SU-DHL-6 (cell line): ENCODE data around the gene PDE4B.
A peak's percentile ranks its signal among the peaks of the same experiment; 100 is the strongest.

ENCODE experiments used
- H2AFZ ChIP-seq: fragments of 200-600 bp; sonication (generic); 2 replicates; pipeline ENCODE4 v1.6.1; 2014; ENCODE audit warnings: low read depth, mild to moderate bottlenecking, moderate library complexity, mixed read lengths, antibody characterized with exemption, low read length; ENCODE audit not compliant: severe bottlenecking
- H3F3A ChIP-seq: fragments of 200-600 bp; shearing (Covaris generic); 2 replicates; pipeline ENCODE4 v1.6.0; 2016; ENCODE audit warnings: antibody characterized with exemption, mild to moderate bottlenecking; ENCODE audit not compliant: insufficient read depth
- H3K27ac ChIP-seq: fragments of 200-600 bp; sonication (generic); 2 replicates; pipeline ENCODE4 v1.5.1; 2016; ENCODE audit warnings: low read depth, mild to moderate bottlenecking, low read length, moderate library complexity, mixed read lengths
- H3K27me3 ChIP-seq: fragments of 200-600 bp; sonication (generic), shearing (Covaris generic); 2 replicates; pipeline ENCODE4 v1.6.0; 2014; ENCODE audit warnings: mild to moderate bottlenecking, low read length
- H3K36me3 ChIP-seq: fragments of 200-600 bp; sonication (generic); 2 replicates; pipeline ENCODE4 v1.6.1; 2014; ENCODE audit warnings: mild to moderate bottlenecking, low read length, mixed read lengths
- H3K4me2 ChIP-seq: fragments of 300-600, 200-600 bp; shearing (Covaris generic), sonication (generic); 2 replicates; pipeline ENCODE4 v1.6.0; 2014; ENCODE audit warnings: low read length, low read depth, mild to moderate bottlenecking; ENCODE audit not compliant: poor library complexity, severe bottlenecking
- H3K4me3 ChIP-seq: fragments of 200-600 bp; sonication (generic); 2 replicates; pipeline ENCODE4 v1.5.1; 2014; ENCODE audit warnings: antibody characterized with exemption, low read length, mild to moderate bottlenecking, mixed read lengths; ENCODE audit not compliant: insufficient read depth, poor library complexity, severe bottlenecking
- H3K79me2 ChIP-seq: fragments of 200-600 bp; sonication (generic); 2 replicates; pipeline ENCODE4 v1.6.1; 2014; ENCODE audit warnings: mild to moderate bottlenecking, low read length, moderate library complexity; ENCODE audit not compliant: insufficient read depth
- H3K9ac ChIP-seq: fragments of 200-600 bp; sonication (generic); 2 replicates; pipeline ENCODE4 v1.7.0; 2014; ENCODE audit warnings: mild to moderate bottlenecking, low read length
- H3K9me2 ChIP-seq: fragments of 200-600 bp; sonication (generic); replicated peaks from 2 replicates; pipeline ENCODE4 v1.6.1; 2014; ENCODE audit warnings: low read length; ENCODE audit not compliant: insufficient read depth
- H3K9me3 ChIP-seq: fragments of 200-600 bp; sonication (generic); 2 replicates; pipeline ENCODE4 v1.6.1; 2014; ENCODE audit warnings: low read length, mixed read lengths; ENCODE audit not compliant: insufficient read depth
- H4K20me1 ChIP-seq: fragments of 200-600 bp; sonication (generic); 2 replicates; pipeline ENCODE4 v1.6.1; 2014; ENCODE audit warnings: low read depth, mild to moderate bottlenecking, antibody characterized with exemption, low read length, moderate library complexity, mixed read lengths
- EZH2phosphoT487 ChIP-seq: fragments of 200-600 bp; sonication (generic), shearing (Covaris generic); conservative IDR thresholded peaks from 2 replicates; pipeline ENCODE4 v1.6.1; 2018; ENCODE audit warnings: mild to moderate bottlenecking, antibody characterized with exemption, low read length, moderate library complexity, mixed read lengths
- TF ChIP-seq, protein P1 (sequence below): fragments of 200-600 bp; sonication (generic); IDR thresholded peaks from one replicate; pipeline ENCODE4 v1.5.1; 2017; ENCODE audit warnings: antibody characterized with exemption, mild to moderate bottlenecking, low read length, moderate library complexity; ENCODE audit not compliant: insufficient read depth, poor library complexity, severe bottlenecking

Gene PDE4B

DNA sequence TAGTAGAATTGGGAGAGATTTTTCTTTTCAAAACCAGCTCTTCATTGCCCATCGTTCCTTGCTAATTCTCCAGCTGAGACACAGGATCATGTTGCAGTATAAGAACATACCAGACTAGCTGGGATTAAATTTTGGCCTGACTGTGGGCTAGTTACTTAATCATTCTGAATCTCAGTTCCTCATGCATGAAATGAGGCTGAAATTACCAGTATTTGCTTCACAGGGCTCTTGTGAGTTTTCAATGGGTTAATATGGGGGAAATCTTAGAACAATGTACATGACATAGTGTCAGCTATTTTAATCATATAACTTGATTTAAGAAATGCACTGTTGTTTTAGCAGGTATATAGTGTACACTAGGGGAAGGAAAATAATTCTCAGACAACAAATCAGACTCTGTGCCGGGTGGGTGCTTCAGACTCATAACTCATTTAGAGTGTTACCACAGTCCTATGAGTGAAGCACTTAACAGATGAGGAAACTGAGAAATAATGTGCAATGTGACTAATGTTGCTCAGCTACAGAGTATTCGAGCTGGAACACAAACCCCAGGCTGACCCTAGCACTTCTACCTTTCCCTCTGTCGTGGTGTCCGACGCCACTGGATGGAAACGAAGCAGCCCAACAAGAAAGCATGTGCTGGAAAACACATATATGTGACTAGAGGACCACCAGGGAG is 603.7 kb downstream of the PDE4B start:
- Histone ChIP-seq H3F3A (peaks cover 5% of the 10 kb centered on the region; the same call in 1 of the 2 replicates), H3K4me2 (peak overlapping the region; percentile 20), H2AFZ (no peak overlapping the region), H3K27ac (peak overlapping the region; percentile 43), H3K9ac (0 out of 2 replicates have a peak overlapping the region, but pooled peaks have one; percentile 5), H3K9me3 (no peaks in the 10 kb centered on the region), H3K27me3 (no peaks in the 10 kb centered on the region), H3K36me3 (no peaks in the 10 kb centered on the region), H3K9me2 (no peaks in the 10 kb centered on the region), H3K4me3 (no peak overlapping the region), H3K79me2 (no peaks in the 10 kb centered on the region), H4K20me1 (no peaks in the 10 kb centered on the region)
- no peak for TF ChIP-seq EZH2phosphoT487
- TF ChIP-seq, protein P1, sequence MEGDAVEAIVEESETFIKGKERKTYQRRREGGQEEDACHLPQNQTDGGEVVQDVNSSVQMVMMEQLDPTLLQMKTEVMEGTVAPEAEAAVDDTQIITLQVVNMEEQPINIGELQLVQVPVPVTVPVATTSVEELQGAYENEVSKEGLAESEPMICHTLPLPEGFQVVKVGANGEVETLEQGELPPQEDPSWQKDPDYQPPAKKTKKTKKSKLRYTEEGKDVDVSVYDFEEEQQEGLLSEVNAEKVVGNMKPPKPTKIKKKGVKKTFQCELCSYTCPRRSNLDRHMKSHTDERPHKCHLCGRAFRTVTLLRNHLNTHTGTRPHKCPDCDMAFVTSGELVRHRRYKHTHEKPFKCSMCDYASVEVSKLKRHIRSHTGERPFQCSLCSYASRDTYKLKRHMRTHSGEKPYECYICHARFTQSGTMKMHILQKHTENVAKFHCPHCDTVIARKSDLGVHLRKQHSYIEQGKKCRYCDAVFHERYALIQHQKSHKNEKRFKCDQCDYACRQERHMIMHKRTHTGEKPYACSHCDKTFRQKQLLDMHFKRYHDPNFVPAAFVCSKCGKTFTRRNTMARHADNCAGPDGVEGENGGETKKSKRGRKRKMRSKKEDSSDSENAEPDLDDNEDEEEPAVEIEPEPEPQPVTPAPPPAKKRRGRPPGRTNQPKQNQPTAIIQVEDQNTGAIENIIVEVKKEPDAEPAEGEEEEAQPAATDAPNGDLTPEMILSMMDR, result no peak

DNA sequence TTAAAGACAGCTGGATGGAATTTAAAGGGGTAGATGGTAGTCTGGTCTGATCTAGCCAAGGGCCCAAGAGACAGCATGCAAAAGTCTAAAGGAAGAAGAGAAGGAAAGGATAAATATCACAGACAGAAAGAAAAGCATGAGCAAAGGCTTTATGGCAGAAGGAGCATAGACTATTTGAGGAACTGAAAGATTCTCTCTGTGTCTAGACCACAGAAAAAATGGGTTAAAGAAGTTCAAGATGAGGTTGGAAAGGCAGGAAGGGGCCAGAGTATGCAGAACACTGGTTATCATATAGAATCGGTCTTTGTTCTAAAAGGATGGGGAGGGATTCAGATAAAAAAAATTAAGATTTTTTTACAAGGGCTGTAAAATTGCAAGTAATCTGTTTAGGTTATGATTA is 604.5 kb downstream of the PDE4B start:
- H3K9ac ChIP-seq, result 0 out of 2 replicates have a peak overlapping the region, but pooled peaks have one; percentile 5
- peak overlapping the region; percentile 43 for H3K27ac ChIP-seq

DNA sequence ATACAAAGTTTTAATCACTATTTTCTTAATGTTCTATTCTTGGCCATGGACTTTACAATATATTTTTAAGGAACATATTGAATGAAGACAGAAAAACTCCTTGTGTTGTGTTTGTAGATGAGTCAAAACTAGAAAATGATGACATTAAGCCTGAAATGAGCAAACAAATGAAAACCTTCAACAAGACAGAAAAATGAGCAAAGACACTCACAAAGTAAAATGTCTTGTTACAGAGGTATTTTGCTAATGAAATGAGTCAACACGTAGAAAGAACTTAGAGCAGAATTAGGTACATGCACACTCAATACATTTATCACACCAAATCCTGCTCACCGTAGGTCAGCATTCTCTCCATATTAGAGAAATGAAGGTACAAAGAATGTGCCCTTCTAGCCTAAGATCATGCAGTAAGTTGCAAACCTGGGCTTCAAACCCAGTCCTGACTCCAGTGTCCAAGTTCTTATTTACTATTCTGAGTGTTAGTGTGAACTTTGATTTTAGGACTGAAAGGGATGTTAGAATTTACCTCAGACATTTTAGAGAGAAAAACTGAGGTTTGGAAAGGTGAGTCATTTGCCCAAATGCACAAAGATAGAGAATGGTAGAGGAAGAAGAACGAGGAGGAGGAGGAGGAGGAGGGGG is 607.3 kb downstream of the PDE4B start:
- Histone ChIP-seq H3K9ac (no peak overlapping the region), H3K9me2 (no peaks in the 10 kb centered on the region), H3K27me3 (no peaks in the 10 kb centered on the region), H3K36me3 (no peaks in the 10 kb centered on the region), H3K4me2 (peak overlapping the region; percentile 3), H3K9me3 (no peaks in the 10 kb centered on the region), H2AFZ (no peak overlapping the region), H3K79me2 (no peaks in the 10 kb centered on the region), H3K27ac (peak overlapping the region; percentile 75), H4K20me1 (no peaks in the 10 kb centered on the region), H3F3A (peaks cover 6% of the 10 kb centered on the region; the same call in 1 of the 2 replicates), H3K4me3 (no peak overlapping the region)
- no peak for TF ChIP-seq EZH2phosphoT487
- TF ChIP-seq, protein P1, result no peak

More for the DNA sequence above, 604.5 kb downstream of the PDE4B start:
- Histone ChIP-seq H3K9me3 (no peaks in the 10 kb centered on the region), H3K36me3 (no peaks in the 10 kb centered on the region), H3K9me2 (no peaks in the 10 kb centered on the region), H4K20me1 (no peaks in the 10 kb centered on the region), H3F3A (peaks cover 6% of the 10 kb centered on the region; the same call in 1 of the 2 replicates), H3K4me2 (peak overlapping the region; percentile 20), H3K4me3 (no peak overlapping the region), H3K27me3 (no peaks in the 10 kb centered on the region), H2AFZ (no peak overlapping the region), H3K79me2 (no peaks in the 10 kb centered on the region)
- TF ChIP-seq, protein P1, result no peak
- no peak for TF ChIP-seq EZH2phosphoT487
